Endothelial cell of umbilical vein (primary cell): ENCODE results near the gene SP3. TPM values are rescaled to one million over a fixed set of nuclear protein-coding genes. Genes with fewer than 3 reads are reported as not detected.

ENCODE experiments used
- BruUV-seq: library from RNA; stranded (reverse); fragments of 400-500 nt; replicated peaks from 2 replicates; lab custom pipeline; 2021; lab: Mats Ljungman, UMichigan
- CTCF ChIA-PET: fragments of 300-600, 350-600 bp; sonication (Branson Sonifier 250); formaldehyde crosslinking; loops from one replicate; lab custom pipeline; 2021; ENCODE audit warnings: antibody characterized with exemption, inconsistent platforms; lab: Charles Lee
- POLR2A ChIA-PET: fragments of 300-600, 350-600 bp; sonication (Branson Sonifier 250); formaldehyde crosslinking; loops from one replicate; lab custom pipeline; 2021; ENCODE audit warnings: antibody characterized with exemption, inconsistent platforms; lab: Charles Lee
- DNase-seq: peaks from one replicate; pipeline ENCODE4 v3.0.0-alpha.2; 2011; ENCODE audit warnings: low read depth, low spot score
- FAIRE-seq: peaks from 2 replicates; lab custom pipeline; 2011; peaks lifted over from hg19 to GRCh38; lab: Jason Lieb, UNC
- H2AFZ ChIP-seq: 2 replicates; pipeline ENCODE4 v1.6.0; 2012; ENCODE audit warnings: low read depth, low read length, control low read depth, inconsistent platforms
- H3K27ac ChIP-seq: 2 replicates; pipeline ENCODE4 v1.5.1; 2011; ENCODE audit warnings: low read depth, mild to moderate bottlenecking, control low read depth, low read length, moderate library complexity; ENCODE audit not compliant: insufficient read depth
- H3K27me3 ChIP-seq, 2 experiments: 2 replicates each; pipeline versions ENCODE4 v1.6.0 to v1.6.1; 2011; ENCODE audit warnings: low read length in 2 of 2, mixed read lengths in 1 of 2; ENCODE audit not compliant: control insufficient read depth in 2 of 2, insufficient read depth in 2 of 2
- H3K36me3 ChIP-seq, 2 experiments: 2 replicates in 1 of 2; 3 replicates in 1 of 2; pipeline ENCODE4 v1.5.1; 2011; ENCODE audit warnings: low read length in 2 of 2, mild to moderate bottlenecking in 1 of 2, moderate library complexity in 1 of 2; ENCODE audit not compliant: control insufficient read depth in 2 of 2, insufficient read depth in 2 of 2; ENCODE audit errors: extremely low read depth in 1 of 2
- H3K4me1 ChIP-seq: 3 replicates; pipeline ENCODE4 v1.5.1; 2011; ENCODE audit warnings: mild to moderate bottlenecking, low read length; ENCODE audit not compliant: control insufficient read depth, insufficient read depth; ENCODE audit errors: extremely low read depth
- H3K4me2 ChIP-seq: 2 replicates; pipeline ENCODE4 v1.6.1; 2011; ENCODE audit warnings: low read length, control low read depth, mixed read lengths; ENCODE audit not compliant: insufficient read depth
- H3K4me3 ChIP-seq, 3 experiments: fragments of 200-600 bp in 1 of 3; sonication (generic), shearing (Covaris generic) in 1 of 3; replicated peaks in 1 of 3; 2 replicates each; pipeline ENCODE4 v1.5.1; 2011 to 2016; ENCODE audit warnings: control low read depth in 3 of 3, low read length in 3 of 3, mild to moderate bottlenecking in 2 of 3, inconsistent platforms in 1 of 3, low read depth in 1 of 3, moderate library complexity in 1 of 3; ENCODE audit not compliant: insufficient read depth in 1 of 3
- H3K79me2 ChIP-seq: 2 replicates; pipeline ENCODE4 v1.6.0; 2012; ENCODE audit warnings: low read length, inconsistent platforms; ENCODE audit not compliant: control insufficient read depth, insufficient read depth
- H3K9ac ChIP-seq: replicated peaks from 2 replicates; pipeline ENCODE3; 2011; ENCODE audit warnings: low read length, control low read depth; ENCODE audit not compliant: insufficient read depth; ENCODE audit errors: extremely low read depth
- H3K9me1 ChIP-seq: replicated peaks from 3 replicates; pipeline ENCODE4 v1.6.0; 2011; ENCODE audit warnings: mild to moderate bottlenecking, low read length; ENCODE audit not compliant: control insufficient read depth, insufficient read depth; ENCODE audit errors: extremely low read depth
- H3K9me3 ChIP-seq: replicated peaks from 2 replicates; pipeline ENCODE4 v1.5.1; 2012; ENCODE audit warnings: low read length, inconsistent platforms; ENCODE audit not compliant: control insufficient read depth, insufficient read depth
- H4K20me1 ChIP-seq: replicated peaks from 2 replicates; pipeline ENCODE3; 2011; ENCODE audit warnings: mild to moderate bottlenecking, low read length; ENCODE audit not compliant: control insufficient read depth, insufficient read depth; ENCODE audit errors: extremely low read depth
- CTCF ChIP-seq, 2 donors: IDR thresholded peaks; 1 replicate in 1 of 2; 2 replicates in 1 of 2; pipeline ENCODE4 v1.5.1; 2011; ENCODE audit warnings: low read length in 2 of 2, mild to moderate bottlenecking in 2 of 2, moderate library complexity in 2 of 2, control low read depth in 1 of 2, inconsistent platforms in 1 of 2, low read depth in 1 of 2; ENCODE audit not compliant: insufficient read depth in 1 of 2; ENCODE audit errors: extremely low read depth in 1 of 2
- EZH2 ChIP-seq: IDR thresholded peaks from 2 replicates; pipeline ENCODE4 v1.6.1; 2012; ENCODE audit warnings: borderline replicate concordance, low read depth, mild to moderate bottlenecking, moderate library complexity, low read length, inconsistent platforms; ENCODE audit not compliant: severe bottlenecking
- FOS ChIP-seq: IDR thresholded peaks from 2 replicates; pipeline ENCODE4 v1.6.1; 2011; ENCODE audit warnings: mild to moderate bottlenecking, low read length, moderate library complexity, borderline replicate concordance; ENCODE audit not compliant: insufficient read depth
- JUN ChIP-seq: IDR thresholded peaks from 2 replicates; pipeline ENCODE4 v1.6.1; 2011; ENCODE audit warnings: borderline replicate concordance, low read depth; ENCODE audit not compliant: insufficient read length, insufficient read depth
- MAX ChIP-seq: IDR thresholded peaks from 2 replicates; pipeline ENCODE4 v1.6.1; 2011; ENCODE audit not compliant: insufficient read depth, insufficient read length
- MYC ChIP-seq: IDR thresholded peaks from one replicate; pipeline ENCODE4 v1.6.1; 2011; ENCODE audit warnings: mild to moderate bottlenecking, low read depth, low read length
- POLR2A ChIP-seq: IDR thresholded peaks from 2 replicates; pipeline ENCODE4 v1.6.1; 2012; ENCODE audit warnings: low read depth, mild to moderate bottlenecking, control low read depth, low read length
- POLR2AphosphoS5 ChIP-seq: IDR thresholded peaks from 2 replicates; pipeline ENCODE4 v1.6.1; 2012; ENCODE audit warnings: low read depth, mild to moderate bottlenecking, control low read depth, low read length, moderate library complexity; ENCODE audit not compliant: insufficient read depth
- dilution Hi-C: fragments of 300-500 bp; cut with MboI; formaldehyde crosslinking; loops from one replicate; pipeline ENCODE4 v1.15.0; 2019; ENCODE audit warnings: low sequenced_read_pairs; ENCODE audit not compliant: extremely low pct_ligation_motif_present
- intact Hi-C: fragments of 100-400 bp; cut with micrococcal nuclease; formaldehyde crosslinking; loops from one replicate; pipeline ENCODE4 v1.10.0; 2022
- polyA plus RNA-seq, 4 experiments: library from polyadenylated mRNA; depleted of rRNA in 3 of 4; stranded (reverse) in 3 of 4; unstranded in 1 of 4; fragments of >200 nt; gene quantifications; 2 replicates each; pipeline versions ENCODE4 v1.2.1 to v1.2.3, GENCODE V29; 2011 to 2012; ENCODE audit warnings: missing spikeins in 1 of 4
- total RNA-seq: library from RNA; stranded (reverse); gene quantifications from 2 replicates; pipeline ENCODE4 v1.2.3, GENCODE V29; 2021

The SP3 gene
- total and polyA plus RNA-seq, 2 donors (not counting 3 experiments of a cell fraction or from before 2014, with no cell fraction given) = 23.9 to 59.0 TPM

GRCh38 chr2:173898178-173898668, 67.0 kb downstream of the SP3 start:
- no peak overlapping the region for H3K4me2 ChIP-seq
- H3K27ac ChIP-seq = no peak overlapping the region
- no peak overlapping the region for H2AFZ ChIP-seq
- no peak overlapping the region for H3K4me3 ChIP-seq
- CTCF ChIA-PET = no interaction called here
- H3K9me1 ChIP-seq = no peaks in the 10 kb centered on the region
- TF ChIP-seq FOS (no peak), EZH2 (no peak), MAX (no peak), POLR2AphosphoS5 (no peak), POLR2A (no peak), JUN (no peak), MYC (no peak)
- H3K36me3 ChIP-seq = no peaks in the 10 kb centered on the region
- intact Hi-C loops = no loop called here
- H3K79me2 ChIP-seq = no peaks in the 10 kb centered on the region
- DNase-seq (no peak), FAIRE-seq (no peak)
- no peaks in the 10 kb centered on the region for H3K9me3 ChIP-seq
- H4K20me1 ChIP-seq = no peaks in the 10 kb centered on the region
- dilution Hi-C loops = no loop called here
- BruUV-seq = no TSS peak
- POLR2A ChIA-PET = no interaction called here
- H3K4me1 ChIP-seq = no peaks in the 10 kb centered on the region
- H3K27me3 ChIP-seq = no peaks in the 10 kb centered on the region
- no peak overlapping the region for H3K9ac ChIP-seq

DNA sequence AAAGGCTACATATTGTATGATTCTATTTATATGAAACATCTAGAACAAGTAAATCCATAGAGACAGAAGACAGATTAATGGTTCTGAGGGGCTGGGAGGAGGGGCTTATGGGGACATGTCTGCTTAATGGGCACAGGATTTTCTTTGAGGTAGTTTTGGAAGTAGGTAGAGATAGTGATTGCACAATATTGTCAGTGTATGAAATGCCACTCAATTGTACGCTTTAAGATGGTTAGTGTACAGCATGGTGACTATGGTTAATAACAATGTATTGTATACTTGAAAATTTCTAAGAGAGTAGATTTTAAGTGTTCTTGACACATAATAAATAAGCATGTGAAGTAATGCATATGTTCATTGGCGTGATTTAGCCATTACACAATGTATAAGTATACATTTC, 68.4 kb downstream of the SP3 start:
- no peaks in the 10 kb centered on the region for H3K36me3 ChIP-seq
- no peak overlapping the region for H3K27ac ChIP-seq
- no peaks in the 10 kb centered on the region for H3K9me3 ChIP-seq
- dilution Hi-C loops = no loop called here
- H4K20me1 ChIP-seq = no peaks in the 10 kb centered on the region
- intact Hi-C loops = no loop called here
- H3K27me3 ChIP-seq = peaks cover 1 to 6% of the 10 kb centered on the region in 2 experiments
- H3K9me1 ChIP-seq = no peaks in the 10 kb centered on the region
- FAIRE-seq (no peak), DNase-seq (no peak)
- H3K4me2 ChIP-seq = no peak overlapping the region
- H2AFZ ChIP-seq = no peak overlapping the region
- ChIA-PET CTCF (no interaction called here), POLR2A (no interaction called here)
- no peaks in the 10 kb centered on the region for H3K4me1 ChIP-seq
- no peak overlapping the region for H3K9ac ChIP-seq
- TF ChIP-seq MYC (no peak), CTCF (IDR thresholded peaks at IDR 0.05; ENCODE audit: extremely low read depth in 1 of 2, insufficient read depth in 1 of 2, low read depth in 1 of 2, low read length in 2 of 2) (no peak), FOS (no peak)
- H3K79me2 ChIP-seq = no peaks in the 10 kb centered on the region
- H3K4me3 ChIP-seq = no peak overlapping the region
- no TSS peak for BruUV-seq
